ENCODE data around the gene RSPH9.

Gene RSPH9

GRCh38 chr6:43644940-43645612 lies at the start of gene RSPH9:
TSS of gene RSPH9 (plus strand) at chr6:43645036. CDS start at chr6:43645099, 63 bp downstream.
- peak; percentile 79 to 82 for DNase-seq

GRCh38 chr6:43600595-43600994 lies 44.2 kb upstream of the RSPH9 start:
- no peak for DNase-seq

- DNase-seq = no peak
Measured at GRCh38 chr6:43604174-43604573, 40.7 kb upstream of the RSPH9 start.

- no peak for DNase-seq
Measured at GRCh38 chr6:43606019-43606418, 38.8 kb upstream of the RSPH9 start.

GRCh38 chr6:43608310-43608763 lies 36.5 kb upstream of the RSPH9 start:
- DNase-seq = peak; percentile 70 to 72

- no peak for DNase-seq
Measured at GRCh38 chr6:43608807-43609206, 36.0 kb upstream of the RSPH9 start.

- DNase-seq = no peak
Measured at GRCh38 chr6:43609402-43609801, 35.4 kb upstream of the RSPH9 start.

- DNase-seq = no peak
Measured at GRCh38 chr6:43610431-43610830, 34.4 kb upstream of the RSPH9 start.

- DNase-seq = no peak
Measured at GRCh38 chr6:43613721-43614395, 31.0 kb upstream of the RSPH9 start.

GRCh38 chr6:43614396-43614730 lies 30.5 kb upstream of the RSPH9 start:
- DNase-seq = no peak

GRCh38 chr6:43616725-43617472 lies 27.9 kb upstream of the RSPH9 start:
- DNase-seq = peak in 1 of 2 experiments; percentile 13

GRCh38 chr6:43621078-43621835 lies 23.6 kb upstream of the RSPH9 start:
- DNase-seq = no peak

GRCh38 chr6:43621836-43622180 lies 23.0 kb upstream of the RSPH9 start:
- DNase-seq = no peak

- no peak for DNase-seq
Measured at GRCh38 chr6:43622541-43622940, 22.3 kb upstream of the RSPH9 start.

- DNase-seq = no peak
Measured at GRCh38 chr6:43623880-43624785, 20.7 kb upstream of the RSPH9 start.

- DNase-seq = no peak
Measured at GRCh38 chr6:43624786-43625288, 20.0 kb upstream of the RSPH9 start.

- DNase-seq = no peak
Measured at GRCh38 chr6:43625393-43625992, 19.3 kb upstream of the RSPH9 start.

- no peak for DNase-seq
Measured at GRCh38 chr6:43627008-43627825, 17.6 kb upstream of the RSPH9 start.

GRCh38 chr6:43628393-43629103 lies 16.3 kb upstream of the RSPH9 start:
- DNase-seq = peak; percentile 72 to 74

GRCh38 chr6:43629104-43629504 lies 15.7 kb upstream of the RSPH9 start, which contains the start of gene GTPBP2:
TSS of gene GTPBP2 (minus strand) at chr6:43629264. CDS start at chr6:43629162, 102 bp downstream.
- peak; percentile 97 for DNase-seq
